Measurements from ENCODE around the gene MORF4L1. TPM values are rescaled to one million over a fixed set of nuclear protein-coding genes. Genes with fewer than 3 reads are reported as not detected.
"Not testable (repeated sequence)": the region's sequence is repeated elsewhere in the genome, so short reads cannot be mapped to it uniquely, and the experiment has no call there.

MORF4L1 gene
- total RNA-seq, 1 donor from 2014 or later: 96.5 TPM

- ATAC-seq: no peak
- DNase-seq (ENCODE audit: low spot score): no peak
These were observed 51.0 kb downstream of the MORF4L1 start for GRCh38 chr15:78923480-78924360.

- no peak for DNase-seq (ENCODE audit: low spot score)
- ATAC-seq: no peak
These were observed 52.5 kb downstream of the MORF4L1 start for GRCh38 chr15:78925076-78925624.

DNA sequence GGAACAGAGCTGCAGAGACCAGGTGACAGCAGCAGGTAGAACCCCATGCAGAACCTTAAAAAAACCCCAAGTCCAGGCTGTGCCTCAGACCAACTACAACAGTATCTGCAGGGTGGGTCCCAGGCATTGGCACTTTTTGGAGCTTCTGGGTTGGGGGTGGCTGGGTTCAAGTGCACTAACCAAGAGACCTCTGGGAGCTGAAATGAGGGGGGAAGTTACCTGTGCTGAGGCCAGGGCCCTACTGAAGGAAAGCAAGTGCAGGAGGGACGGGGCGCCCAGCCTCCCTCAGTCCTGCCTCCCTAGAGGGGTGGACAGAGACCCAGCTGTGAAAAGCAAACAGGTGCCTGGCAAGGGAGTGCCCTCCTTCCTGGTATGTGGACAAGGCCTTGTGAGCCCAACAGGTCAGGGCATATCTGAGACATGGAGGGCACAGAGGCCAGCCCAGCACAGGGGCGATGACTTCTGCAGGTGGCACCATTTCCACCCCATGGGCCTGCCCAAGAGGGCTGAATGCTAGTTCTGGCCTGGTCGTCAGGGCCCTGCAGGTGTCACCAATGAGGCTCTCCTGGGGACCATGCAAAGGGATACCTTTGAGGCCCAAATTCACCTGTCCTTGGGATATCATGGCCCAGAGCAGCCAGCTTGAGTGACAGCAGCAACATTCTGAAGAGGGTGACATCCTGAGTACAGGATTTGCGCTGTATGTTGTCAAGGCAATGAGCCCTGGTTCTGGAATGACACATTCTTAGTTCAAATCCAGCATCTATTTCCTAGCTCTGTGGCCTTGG is 53.5 kb downstream of the MORF4L1 start:
- ATAC-seq (peak; percentile 5), DNase-seq (ENCODE audit: low spot score) (no peak)

GRCh38 chr15:78927077-78927790 is 54.5 kb downstream of the MORF4L1 start:
- DNase-seq (ENCODE audit: low spot score) (no peak), ATAC-seq (no peak)

GRCh38 chr15:78928176-78928575 is 55.5 kb downstream of the MORF4L1 start:
- DNase-seq (ENCODE audit: low spot score); ATAC-seq: not testable (repeated sequence)

- DNase-seq (ENCODE audit: low spot score): no peak
- no peak for ATAC-seq
These were observed 56.0 kb downstream of the MORF4L1 start for GRCh38 chr15:78928616-78929093.

DNA sequence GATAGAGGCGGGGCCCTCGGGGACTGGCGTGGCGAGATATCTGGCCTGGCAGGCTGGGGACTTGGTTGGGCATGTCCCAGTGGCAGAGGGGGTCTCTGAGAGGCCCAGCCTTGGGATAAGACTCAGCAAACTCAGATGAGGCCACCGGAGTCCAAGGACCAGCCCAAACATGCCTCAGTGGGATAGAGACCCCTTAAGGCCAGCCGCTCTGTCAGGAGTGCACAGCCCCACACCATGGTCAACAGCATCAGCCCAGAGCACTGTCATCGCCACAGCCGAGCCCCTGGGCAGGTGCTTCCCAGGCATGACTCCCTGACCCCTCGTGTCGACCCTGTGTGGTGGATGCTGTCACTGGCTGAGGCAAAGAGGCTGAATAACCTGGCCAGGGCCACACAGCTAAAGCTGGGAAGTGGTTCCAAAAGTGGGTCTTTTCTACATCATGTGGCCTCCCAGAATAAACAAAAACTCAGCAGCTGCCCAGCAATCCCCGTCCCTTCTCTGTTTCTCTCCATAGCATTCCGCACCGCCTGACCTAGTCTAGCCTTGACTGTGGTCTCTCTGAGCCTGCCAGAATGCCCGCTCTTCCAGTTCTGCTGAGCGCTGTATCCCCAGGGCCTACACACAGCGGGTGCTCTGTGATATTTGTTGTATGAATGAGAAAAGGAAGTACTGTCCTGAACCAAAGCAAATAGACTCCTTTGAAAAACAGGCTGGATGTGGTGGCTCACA is 57.0 kb downstream of the MORF4L1 start:
- ATAC-seq (no peak), DNase-seq (ENCODE audit: low spot score) (no peak)

DNA sequence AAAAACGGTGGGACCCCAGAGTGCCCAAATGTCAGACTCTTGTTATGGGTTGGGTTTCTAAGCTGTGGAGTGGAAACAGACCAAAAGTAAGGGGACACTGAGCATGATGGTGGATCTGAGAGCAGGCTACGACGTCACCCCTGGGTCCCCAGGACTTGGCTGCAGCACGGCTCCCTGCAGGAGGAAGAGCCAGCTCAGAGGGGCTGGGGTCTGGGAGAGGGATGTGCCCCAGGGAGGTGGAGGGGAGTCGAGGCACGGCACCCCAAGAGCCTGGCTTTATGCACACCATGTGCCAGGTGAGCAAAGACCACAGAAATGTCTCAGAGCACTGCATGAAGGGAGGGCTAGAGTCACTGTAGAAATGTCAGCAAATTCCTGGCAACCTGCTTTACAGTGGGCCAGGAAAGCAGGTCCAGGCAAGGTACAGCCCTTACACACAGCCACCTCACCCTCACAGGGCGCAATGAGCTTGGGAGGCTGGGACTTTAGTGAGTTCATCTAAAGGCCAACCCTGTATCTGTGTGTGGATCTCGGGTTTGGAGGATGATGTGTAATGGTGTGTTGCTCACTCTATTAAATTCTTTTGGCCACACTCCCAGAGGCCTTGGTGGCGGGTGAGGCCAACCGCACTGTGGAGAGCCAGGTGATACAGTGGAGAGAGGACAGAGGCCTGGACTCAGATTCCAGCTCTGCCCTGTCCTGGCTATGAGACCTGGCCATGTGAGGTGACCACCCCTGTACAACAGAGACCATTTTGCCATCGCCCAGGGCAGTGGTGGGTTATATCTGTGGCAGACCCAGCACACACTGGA is 58.1 kb downstream of the MORF4L1 start:
- ATAC-seq (peak; percentile 82), DNase-seq (ENCODE audit: low spot score) (peak; percentile 77)

- no peak for ATAC-seq
These were observed 59.0 kb downstream of the MORF4L1 start for GRCh38 chr15:78931439-78932257.

DNA sequence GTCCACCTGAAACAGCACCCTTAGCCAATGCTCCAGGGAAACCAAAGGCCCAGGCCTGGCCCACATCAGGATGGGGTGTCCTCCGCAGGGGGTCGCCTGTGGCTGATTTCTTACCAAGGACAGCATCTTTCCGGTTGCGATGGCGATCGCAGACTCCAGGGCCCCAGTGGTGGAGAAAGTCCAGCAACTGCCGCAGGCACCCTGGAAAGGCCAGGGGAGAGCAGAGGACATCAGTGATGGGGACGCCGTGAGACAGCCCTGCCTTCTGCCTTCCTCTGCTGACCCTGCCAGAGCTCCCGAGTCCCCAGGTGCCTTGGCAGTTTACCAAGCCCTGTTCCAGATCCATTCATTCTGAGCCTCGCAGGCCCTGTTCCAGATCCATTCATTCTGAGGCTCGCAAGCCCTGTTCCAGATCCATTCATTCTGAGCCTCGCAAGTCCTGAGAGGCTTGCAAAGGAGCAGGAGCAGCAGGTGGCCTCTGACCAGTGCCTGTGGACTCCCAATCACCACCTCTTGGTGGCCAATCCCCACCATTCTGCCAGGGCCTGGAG is 59.6 kb downstream of the MORF4L1 start:
- DNase-seq (ENCODE audit: low spot score) (no peak), ATAC-seq (no peak)

More at GRCh38 chr15:78931439-78932257, 59.0 kb downstream of the MORF4L1 start:
- no peak for DNase-seq (ENCODE audit: low spot score)

DNA sequence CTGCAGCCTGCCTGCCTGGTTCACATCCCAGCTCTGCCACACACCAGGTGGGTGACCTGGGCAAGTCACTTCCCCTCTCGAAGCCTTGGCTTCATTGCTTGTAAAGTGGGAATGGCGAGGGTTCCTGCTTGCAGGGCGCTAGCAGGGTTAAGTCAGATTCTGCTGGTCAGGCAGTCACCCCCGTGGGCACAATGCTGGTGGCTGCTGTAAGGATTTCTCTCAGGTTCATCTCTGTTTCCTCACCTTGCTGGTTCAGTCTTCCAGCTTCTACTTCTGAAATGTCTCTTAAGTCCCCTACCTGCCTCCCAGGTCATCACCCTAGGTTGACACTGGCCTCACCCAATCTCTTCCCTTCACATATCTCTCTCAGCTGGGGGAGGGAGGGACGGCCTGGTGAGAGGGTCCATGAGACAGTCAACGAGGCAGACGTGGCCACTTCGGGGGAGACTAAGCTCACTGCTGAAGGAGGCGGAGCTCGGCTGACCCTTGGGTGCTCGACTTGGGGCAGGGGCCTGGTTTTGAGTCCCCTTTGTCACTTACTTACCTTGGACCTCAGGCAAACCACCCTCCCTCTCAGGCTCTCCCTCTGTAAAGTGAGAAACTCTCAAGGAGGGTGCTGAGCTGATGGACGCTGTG is 60.6 kb downstream of the MORF4L1 start:
- no peak for ATAC-seq
- DNase-seq (ENCODE audit: low spot score): no peak

- no peak for DNase-seq (ENCODE audit: low spot score)
- peak; percentile 82 for ATAC-seq
These were observed 61.3 kb downstream of the MORF4L1 start for GRCh38 chr15:78933823-78934654.

GRCh38 chr15:78934655-78935023 is 61.9 kb downstream of the MORF4L1 start:
- no peak for ATAC-seq
- DNase-seq (ENCODE audit: low spot score): no peak

DNA sequence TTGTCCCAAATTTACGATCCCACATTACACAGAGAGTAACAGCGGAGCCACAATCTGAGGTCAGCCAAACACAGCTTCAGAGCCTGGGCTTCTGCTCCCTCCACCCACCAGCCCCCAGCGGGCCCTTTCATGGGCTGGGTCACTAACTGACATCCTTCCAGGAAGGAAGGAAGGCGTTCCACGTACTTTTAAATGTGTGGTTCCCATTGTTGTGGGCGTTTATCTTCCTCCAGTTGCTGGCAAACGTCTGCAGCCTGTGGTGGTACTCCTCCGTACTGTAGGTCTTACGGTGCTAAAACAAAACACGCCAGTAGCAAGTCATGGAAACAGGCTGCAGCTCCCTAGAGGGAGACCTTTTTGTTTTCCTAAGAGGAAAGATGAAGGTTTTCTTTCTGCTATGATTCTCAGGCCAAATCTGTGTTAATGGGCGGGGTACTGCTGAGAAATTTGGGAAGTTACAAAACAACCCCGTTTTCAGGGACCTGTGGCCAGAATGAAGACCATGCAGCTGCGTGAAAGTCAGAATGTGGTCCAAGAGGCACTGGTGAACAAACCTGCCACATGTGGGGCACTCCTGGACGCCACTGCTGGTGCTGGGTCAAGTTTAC is 64.5 kb downstream of the MORF4L1 start:
- ATAC-seq (no peak), DNase-seq (ENCODE audit: low spot score) (no peak)

GRCh38 chr15:78938658-78939488 is 66.2 kb downstream of the MORF4L1 start:
- no peak for ATAC-seq
- no peak for DNase-seq (ENCODE audit: low spot score)

Data from left lobe of liver (tissue), 2 donors.